ENCODE measurements around the gene EHBP1L1.
A peak's percentile ranks its signal among the peaks of the same experiment; 100 is the strongest.

EHBP1L1 gene

GRCh38 chr11:65604258-65604657, 28.4 kb downstream of the EHBP1L1 start:
- H3K27me3 ChIP-seq (ENCODE audit: control insufficient read depth, insufficient read depth, low read length): no peaks in the 10 kb centered on the region
- no peak overlapping the region for H3K27ac ChIP-seq (ENCODE audit: low read depth, low read length)
- no peak overlapping the region for H3K4me3 ChIP-seq (ENCODE audit: low read depth, low read length)
- H3K9ac ChIP-seq (ENCODE audit: low read depth, low read length): no peak overlapping the region
- H3K36me3 ChIP-seq (ENCODE audit: control insufficient read depth, insufficient read depth, low read length): peaks cover 37% of the 10 kb centered on the region
- H3K4me1 ChIP-seq (ENCODE audit: control insufficient read depth, insufficient read depth, low read length): peaks cover 3% of the 10 kb centered on the region; the same call in 1 of the 2 replicates
- H3K9me3 ChIP-seq (ENCODE audit: control insufficient read depth, insufficient read depth, low read length): no peaks in the 10 kb centered on the region

- Histone ChIP-seq H3K9ac (ENCODE audit: low read depth, low read length) (no peak overlapping the region), H3K4me1 (ENCODE audit: control insufficient read depth, insufficient read depth, low read length) (peaks cover 3% of the 10 kb centered on the region; the same call in 1 of the 2 replicates), H3K4me3 (ENCODE audit: low read depth, low read length) (peak overlapping the region; percentile 56), H3K27ac (ENCODE audit: low read depth, low read length) (peak overlapping the region; percentile 46), H3K36me3 (ENCODE audit: control insufficient read depth, insufficient read depth, low read length) (peaks cover 42% of the 10 kb centered on the region), H3K27me3 (ENCODE audit: control insufficient read depth, insufficient read depth, low read length) (no peaks in the 10 kb centered on the region), H3K9me3 (ENCODE audit: control insufficient read depth, insufficient read depth, low read length) (no peaks in the 10 kb centered on the region)
Observed at GRCh38 chr11:65606876-65607613, 31.2 kb downstream of the EHBP1L1 start.

DNA sequence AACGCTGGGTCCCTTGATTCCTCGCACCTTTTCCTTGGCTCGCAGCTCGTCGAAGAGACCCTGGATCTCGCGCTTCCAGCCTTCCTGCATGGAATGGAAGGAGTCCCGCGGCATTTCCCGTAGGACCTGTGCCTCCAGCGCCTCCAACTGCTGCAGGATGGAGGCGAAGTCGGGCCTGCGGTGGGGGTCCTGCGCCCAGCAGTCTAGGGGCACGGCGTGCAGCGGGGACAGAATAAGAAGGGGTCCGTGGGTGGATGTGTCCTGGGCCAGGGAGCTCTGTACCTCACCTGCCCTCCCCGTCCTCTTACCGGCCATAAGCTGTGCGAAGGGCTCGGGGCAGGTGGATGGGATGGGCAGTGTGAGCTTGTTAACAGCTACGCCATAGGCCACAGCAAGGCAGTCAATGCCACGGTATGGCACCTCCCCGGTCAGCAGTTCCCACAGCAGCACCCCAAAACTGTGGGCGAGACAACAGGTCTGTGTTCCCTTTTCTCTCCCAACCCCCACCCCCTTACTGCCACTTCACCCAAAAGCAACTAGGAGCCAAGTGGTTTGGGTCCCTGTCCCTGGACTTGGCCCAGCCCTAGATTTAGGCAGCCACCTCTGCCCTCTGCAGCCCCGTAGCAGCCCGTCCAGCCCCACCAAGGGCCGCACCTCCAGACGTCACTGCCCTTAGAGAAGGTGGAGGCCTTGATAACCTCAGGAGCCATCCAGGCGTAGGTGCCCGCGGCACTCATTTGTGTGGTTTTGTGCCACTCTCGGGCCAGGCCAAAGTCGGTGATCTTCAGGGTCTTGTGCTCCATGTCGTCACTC, 32.0 kb downstream of the EHBP1L1 start:
- H3K4me3 ChIP-seq (ENCODE audit: low read depth, low read length): peak overlapping the region; percentile 56
- H3K36me3 ChIP-seq (ENCODE audit: control insufficient read depth, insufficient read depth, low read length): peaks cover 48% of the 10 kb centered on the region
- peaks cover 3% of the 10 kb centered on the region; the same call in 1 of the 2 replicates for H3K4me1 ChIP-seq (ENCODE audit: control insufficient read depth, insufficient read depth, low read length)

DNA sequence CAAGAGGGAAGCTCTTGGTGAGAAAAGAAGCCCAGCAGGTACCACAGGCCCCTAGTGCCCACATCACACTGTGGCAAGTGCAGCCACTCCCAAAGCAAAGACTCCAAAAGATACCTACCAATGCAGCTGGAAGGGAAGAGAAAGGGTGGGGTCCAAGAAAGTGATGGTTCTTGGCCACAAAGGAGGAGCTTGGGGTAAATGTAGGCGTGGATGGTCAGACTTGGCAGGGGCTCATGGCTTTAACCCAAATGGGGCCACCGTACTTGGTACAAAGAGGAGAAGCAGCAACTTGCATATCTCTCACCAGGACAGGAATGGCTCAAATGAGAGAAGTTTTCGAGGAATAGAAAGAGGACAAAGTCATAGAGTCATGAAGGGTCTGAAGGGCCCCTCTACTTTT, 33.4 kb downstream of the EHBP1L1 start:
- H3K9me3 ChIP-seq (ENCODE audit: control insufficient read depth, insufficient read depth, low read length): no peaks in the 10 kb centered on the region
- H3K4me1 ChIP-seq (ENCODE audit: control insufficient read depth, insufficient read depth, low read length): peaks cover 3% of the 10 kb centered on the region; the same call in 1 of the 2 replicates
- no peak overlapping the region for H3K27ac ChIP-seq (ENCODE audit: low read depth, low read length)
- H3K4me3 ChIP-seq (ENCODE audit: low read depth, low read length): no peak overlapping the region
- no peak overlapping the region for H3K9ac ChIP-seq (ENCODE audit: low read depth, low read length)
- H3K27me3 ChIP-seq (ENCODE audit: control insufficient read depth, insufficient read depth, low read length): no peaks in the 10 kb centered on the region
- peaks cover 36% of the 10 kb centered on the region for H3K36me3 ChIP-seq (ENCODE audit: control insufficient read depth, insufficient read depth, low read length)

More for the DNA sequence above, 32.0 kb downstream of the EHBP1L1 start:
- Histone ChIP-seq H3K27ac (ENCODE audit: low read depth, low read length) (peak overlapping the region; percentile 46), H3K27me3 (ENCODE audit: control insufficient read depth, insufficient read depth, low read length) (no peaks in the 10 kb centered on the region), H3K9ac (ENCODE audit: low read depth, low read length) (no peak overlapping the region), H3K9me3 (ENCODE audit: control insufficient read depth, insufficient read depth, low read length) (no peaks in the 10 kb centered on the region)

- Histone ChIP-seq H3K36me3 (ENCODE audit: control insufficient read depth, insufficient read depth, low read length) (peaks cover 32% of the 10 kb centered on the region), H3K9ac (ENCODE audit: low read depth, low read length) (no peak overlapping the region)
Observed at GRCh38 chr11:65609665-65610064, 33.8 kb downstream of the EHBP1L1 start.

DNA sequence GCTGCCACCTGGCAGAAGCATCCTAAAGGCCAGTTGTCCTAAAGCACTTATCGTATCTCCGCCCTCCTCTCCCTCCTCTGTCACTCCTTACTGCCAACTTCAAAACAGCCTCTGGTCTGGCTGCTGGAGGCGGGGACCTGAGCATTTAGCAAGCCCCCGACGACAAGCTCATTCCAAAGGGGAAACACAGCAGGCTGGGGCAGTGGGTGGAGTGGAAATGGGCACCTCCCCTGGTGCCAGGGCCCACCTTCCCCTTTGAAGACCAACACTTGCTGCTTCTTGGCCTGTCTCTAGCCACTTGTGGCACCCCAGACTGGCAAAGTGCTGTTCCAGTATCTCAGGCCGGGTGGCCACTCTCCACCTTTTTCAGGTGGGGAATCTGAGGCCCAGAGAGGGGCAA, 34.6 kb downstream of the EHBP1L1 start:
- Histone ChIP-seq H3K4me1 (ENCODE audit: control insufficient read depth, insufficient read depth, low read length) (peaks cover 3% of the 10 kb centered on the region; the same call in 1 of the 2 replicates), H3K4me3 (ENCODE audit: low read depth, low read length) (no peak overlapping the region), H3K9me3 (ENCODE audit: control insufficient read depth, insufficient read depth, low read length) (no peaks in the 10 kb centered on the region), H3K9ac (ENCODE audit: low read depth, low read length) (no peak overlapping the region), H3K36me3 (ENCODE audit: control insufficient read depth, insufficient read depth, low read length) (peaks cover 24% of the 10 kb centered on the region), H3K27me3 (ENCODE audit: control insufficient read depth, insufficient read depth, low read length) (no peaks in the 10 kb centered on the region), H3K27ac (ENCODE audit: low read depth, low read length) (no peak overlapping the region)

More at GRCh38 chr11:65609665-65610064, 33.8 kb downstream of the EHBP1L1 start:
- Histone ChIP-seq H3K27me3 (ENCODE audit: control insufficient read depth, insufficient read depth, low read length) (no peaks in the 10 kb centered on the region), H3K27ac (ENCODE audit: low read depth, low read length) (no peak overlapping the region), H3K4me1 (ENCODE audit: control insufficient read depth, insufficient read depth, low read length) (peaks cover 3% of the 10 kb centered on the region; the same call in 1 of the 2 replicates), H3K9me3 (ENCODE audit: control insufficient read depth, insufficient read depth, low read length) (no peaks in the 10 kb centered on the region), H3K4me3 (ENCODE audit: low read depth, low read length) (no peak overlapping the region)

- H3K4me3 ChIP-seq (ENCODE audit: low read depth, low read length): no peak overlapping the region
- H3K27ac ChIP-seq (ENCODE audit: low read depth, low read length): no peak overlapping the region
- H3K36me3 ChIP-seq (ENCODE audit: control insufficient read depth, insufficient read depth, low read length): peaks cover 17% of the 10 kb centered on the region
- no peaks in the 10 kb centered on the region for H3K27me3 ChIP-seq (ENCODE audit: control insufficient read depth, insufficient read depth, low read length)
- H3K4me1 ChIP-seq (ENCODE audit: control insufficient read depth, insufficient read depth, low read length): peaks cover 3% of the 10 kb centered on the region; the same call in 1 of the 2 replicates
- H3K9me3 ChIP-seq (ENCODE audit: control insufficient read depth, insufficient read depth, low read length): no peaks in the 10 kb centered on the region
- no peak overlapping the region for H3K9ac ChIP-seq (ENCODE audit: low read depth, low read length)
Observed at GRCh38 chr11:65611028-65611757, 35.3 kb downstream of the EHBP1L1 start.

GRCh38 chr11:65611758-65612603, 36.1 kb downstream of the EHBP1L1 start:
- no peaks in the 10 kb centered on the region for H3K27me3 ChIP-seq (ENCODE audit: control insufficient read depth, insufficient read depth, low read length)
- H3K36me3 ChIP-seq (ENCODE audit: control insufficient read depth, insufficient read depth, low read length): peaks cover 18% of the 10 kb centered on the region
- H3K9me3 ChIP-seq (ENCODE audit: control insufficient read depth, insufficient read depth, low read length): no peaks in the 10 kb centered on the region
- H3K4me1 ChIP-seq (ENCODE audit: control insufficient read depth, insufficient read depth, low read length): no peaks in the 10 kb centered on the region; the same call in 1 of the 2 replicates
- no peak overlapping the region for H3K9ac ChIP-seq (ENCODE audit: low read depth, low read length)
- no peak overlapping the region for H3K4me3 ChIP-seq (ENCODE audit: low read depth, low read length)
- no peak overlapping the region for H3K27ac ChIP-seq (ENCODE audit: low read depth, low read length)

DNA sequence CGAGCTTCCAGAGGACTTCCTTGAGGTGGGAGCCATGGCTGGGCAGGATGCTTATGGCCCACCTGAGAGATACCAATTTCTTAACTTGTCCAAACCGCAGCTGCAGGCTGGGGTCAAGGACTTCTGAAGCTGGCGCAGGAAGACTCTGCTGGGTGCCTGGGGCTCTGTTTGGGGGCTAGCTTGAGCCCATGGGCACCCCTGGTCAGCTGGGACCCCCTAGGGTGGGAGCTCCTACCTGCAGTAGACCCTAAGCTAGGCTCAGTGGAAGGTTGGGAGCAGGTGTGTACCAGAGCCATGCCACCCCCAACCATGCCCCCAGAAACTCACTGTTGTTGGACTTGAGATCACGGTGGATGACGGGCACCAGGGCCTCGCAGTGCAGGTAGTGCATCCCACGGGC, 36.8 kb downstream of the EHBP1L1 start:
- Histone ChIP-seq H3K4me3 (ENCODE audit: low read depth, low read length) (no peak overlapping the region), H3K36me3 (ENCODE audit: control insufficient read depth, insufficient read depth, low read length) (peaks cover 25% of the 10 kb centered on the region), H3K27me3 (ENCODE audit: control insufficient read depth, insufficient read depth, low read length) (no peaks in the 10 kb centered on the region), H3K27ac (ENCODE audit: low read depth, low read length) (no peak overlapping the region), H3K9me3 (ENCODE audit: control insufficient read depth, insufficient read depth, low read length) (no peaks in the 10 kb centered on the region), H3K9ac (ENCODE audit: low read depth, low read length) (no peak overlapping the region), H3K4me1 (ENCODE audit: control insufficient read depth, insufficient read depth, low read length) (no peaks in the 10 kb centered on the region; the same call in 1 of the 2 replicates)
